Glomerular visceral epithelial cell (primary cell): ENCODE data around the gene CYB5RL.
"Not testable (repeated sequence)": the region's sequence is repeated elsewhere in the genome, so short reads cannot be mapped to it uniquely, and the experiment has no call there.

ENCODE experiments used
- DNase-seq: peaks from one replicate; pipeline ENCODE4 v3.0.0-alpha.2; 2016; ENCODE audit errors: extremely low spot score

The CYB5RL gene

GRCh38 chr1:54186056-54186455, 13.8 kb downstream of the CYB5RL start:
- no peak for DNase-seq

- DNase-seq, result no peak
These were observed 19.0 kb downstream of the CYB5RL start for GRCh38 chr1:54180701-54181360.

- DNase-seq, result no peak
These were observed 21.3 kb downstream of the CYB5RL start for GRCh38 chr1:54178296-54179070.

GRCh38 chr1:54177726-54178125, 22.1 kb downstream of the CYB5RL start:
- no peak for DNase-seq

- DNase-seq, result no peak
These were observed 23.1 kb downstream of the CYB5RL start for GRCh38 chr1:54176621-54177327.

GRCh38 chr1:54174106-54174505, 25.7 kb downstream of the CYB5RL start:
- DNase-seq, result no peak

- no peak for DNase-seq
These were observed 26.1 kb downstream of the CYB5RL start for GRCh38 chr1:54173681-54174080.

GRCh38 chr1:54172614-54173599, 26.9 kb downstream of the CYB5RL start:
- DNase-seq, result no peak

- no peak for DNase-seq
These were observed 28.2 kb downstream of the CYB5RL start for GRCh38 chr1:54171606-54172005.

- DNase-seq, result no peak
These were observed 28.8 kb downstream of the CYB5RL start for GRCh38 chr1:54171016-54171415.

- no peak for DNase-seq
These were observed 30.8 kb downstream of the CYB5RL start for GRCh38 chr1:54169068-54169467.

- no peak for DNase-seq
These were observed 31.4 kb downstream of the CYB5RL start for GRCh38 chr1:54168206-54168965.

- DNase-seq, result peak; percentile 63
These were observed 32.2 kb downstream of the CYB5RL start for GRCh38 chr1:54167422-54168139.

- DNase-seq, result not testable (repeated sequence)
These were observed 33.5 kb downstream of the CYB5RL start for GRCh38 chr1:54166357-54166756.

GRCh38 chr1:54165146-54165545, 34.7 kb downstream of the CYB5RL start:
- DNase-seq, result no peak

GRCh38 chr1:54163573-54163972, 36.3 kb downstream of the CYB5RL start:
- no peak for DNase-seq

GRCh38 chr1:54163051-54163450, 36.8 kb downstream of the CYB5RL start:
- DNase-seq, result no peak

- DNase-seq, result no peak
These were observed 38.2 kb downstream of the CYB5RL start for GRCh38 chr1:54161495-54162168.

GRCh38 chr1:54160351-54160750, 39.5 kb downstream of the CYB5RL start:
- DNase-seq, result no peak
